ENCODE results near the gene CDH6.

The CDH6 gene

GRCh38 chr5:31346896-31347551, 153.5 kb downstream of the CDH6 start:
- Histone ChIP-seq H3K9me3 (no peaks in the 10 kb centered on the region), H3K4me3 (ENCODE audit: low read depth in 1 of 2, low read length in 1 of 2) (no peak overlapping the region), H3K27ac (no peak overlapping the region), H3K36me3 (no peaks in the 10 kb centered on the region), H3K27me3 (no peaks in the 10 kb centered on the region), H3K4me1 (ENCODE audit: control insufficient read depth in 1 of 2, insufficient read depth in 1 of 2, low read depth in 1 of 2, low read length in 1 of 2) (no peaks in the 10 kb centered on the region)
- TF ChIP-seq, protein P1, sequence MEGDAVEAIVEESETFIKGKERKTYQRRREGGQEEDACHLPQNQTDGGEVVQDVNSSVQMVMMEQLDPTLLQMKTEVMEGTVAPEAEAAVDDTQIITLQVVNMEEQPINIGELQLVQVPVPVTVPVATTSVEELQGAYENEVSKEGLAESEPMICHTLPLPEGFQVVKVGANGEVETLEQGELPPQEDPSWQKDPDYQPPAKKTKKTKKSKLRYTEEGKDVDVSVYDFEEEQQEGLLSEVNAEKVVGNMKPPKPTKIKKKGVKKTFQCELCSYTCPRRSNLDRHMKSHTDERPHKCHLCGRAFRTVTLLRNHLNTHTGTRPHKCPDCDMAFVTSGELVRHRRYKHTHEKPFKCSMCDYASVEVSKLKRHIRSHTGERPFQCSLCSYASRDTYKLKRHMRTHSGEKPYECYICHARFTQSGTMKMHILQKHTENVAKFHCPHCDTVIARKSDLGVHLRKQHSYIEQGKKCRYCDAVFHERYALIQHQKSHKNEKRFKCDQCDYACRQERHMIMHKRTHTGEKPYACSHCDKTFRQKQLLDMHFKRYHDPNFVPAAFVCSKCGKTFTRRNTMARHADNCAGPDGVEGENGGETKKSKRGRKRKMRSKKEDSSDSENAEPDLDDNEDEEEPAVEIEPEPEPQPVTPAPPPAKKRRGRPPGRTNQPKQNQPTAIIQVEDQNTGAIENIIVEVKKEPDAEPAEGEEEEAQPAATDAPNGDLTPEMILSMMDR (IDR thresholded peaks at IDR 0.05), result no peak

DNA sequence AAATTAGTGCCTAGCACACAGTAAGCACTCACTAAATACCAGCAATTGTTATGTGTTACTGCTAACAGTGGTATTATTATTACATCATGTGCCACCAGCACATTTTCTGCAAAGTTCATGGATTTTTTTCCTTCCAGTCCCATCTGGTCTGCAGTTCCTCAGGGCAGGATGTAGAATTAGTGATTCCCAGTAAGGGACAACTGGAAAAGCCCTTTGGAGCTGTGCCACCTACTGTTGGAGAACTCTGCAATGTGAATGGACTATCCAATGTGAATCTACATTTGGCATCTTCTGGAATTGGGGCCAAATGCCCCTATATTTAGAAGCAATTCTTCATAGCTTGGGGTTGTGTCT, 154.0 kb downstream of the CDH6 start:
- Histone ChIP-seq H3K36me3 (no peaks in the 10 kb centered on the region), H3K27ac (no peak overlapping the region), H3K9me3 (no peaks in the 10 kb centered on the region), H3K27me3 (no peaks in the 10 kb centered on the region), H3K4me1 (ENCODE audit: control insufficient read depth in 1 of 2, insufficient read depth in 1 of 2, low read depth in 1 of 2, low read length in 1 of 2) (no peaks in the 10 kb centered on the region), H3K4me3 (ENCODE audit: low read depth in 1 of 2, low read length in 1 of 2) (no peak overlapping the region)
- TF ChIP-seq, protein P1 (IDR thresholded peaks at IDR 0.05), result no peak

- Histone ChIP-seq H3K4me1 (ENCODE audit: control insufficient read depth in 1 of 2, insufficient read depth in 1 of 2, low read depth in 1 of 2, low read length in 1 of 2) (no peaks in the 10 kb centered on the region), H3K27ac (no peak overlapping the region), H3K4me3 (ENCODE audit: low read depth in 1 of 2, low read length in 1 of 2) (no peak overlapping the region), H3K27me3 (no peaks in the 10 kb centered on the region), H3K36me3 (no peaks in the 10 kb centered on the region), H3K9me3 (no peaks in the 10 kb centered on the region)
- TF ChIP-seq, protein P1 (IDR thresholded peaks at IDR 0.05), result no peak
Observed at GRCh38 chr5:31350395-31350794, 156.9 kb downstream of the CDH6 start.

DNA sequence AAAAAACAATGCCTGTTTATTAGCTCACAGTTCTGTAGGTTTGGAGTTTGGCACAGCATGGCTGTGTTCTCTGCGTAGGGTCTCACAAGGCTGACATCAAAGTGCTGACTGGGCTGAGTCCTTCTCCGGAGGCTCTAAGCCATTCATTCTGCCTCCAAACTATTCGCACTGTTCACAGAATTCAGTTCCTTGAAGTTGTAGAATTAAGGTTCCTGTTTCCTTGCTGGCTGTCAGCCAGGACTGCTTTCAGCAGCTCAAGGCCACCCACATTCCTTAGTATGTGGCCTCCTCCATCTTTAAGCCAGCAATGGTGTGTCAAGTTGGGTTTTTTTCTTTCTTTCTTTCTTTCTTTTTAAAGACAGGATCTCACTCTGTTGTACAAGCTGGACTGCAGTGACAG, 161.9 kb downstream of the CDH6 start:
- H3K9me3 ChIP-seq, result no peaks in the 10 kb centered on the region
- H3K4me1 ChIP-seq (ENCODE audit: control insufficient read depth in 1 of 2, insufficient read depth in 1 of 2, low read depth in 1 of 2, low read length in 1 of 2), result no peaks in the 10 kb centered on the region
- TF ChIP-seq, protein P1 (IDR thresholded peaks at IDR 0.05), result no peak
- no peak overlapping the region for H3K4me3 ChIP-seq (ENCODE audit: low read depth in 1 of 2, low read length in 1 of 2)
- H3K27ac ChIP-seq, result no peak overlapping the region
- H3K27me3 ChIP-seq, result no peaks in the 10 kb centered on the region
- H3K36me3 ChIP-seq, result no peaks in the 10 kb centered on the region

DNA sequence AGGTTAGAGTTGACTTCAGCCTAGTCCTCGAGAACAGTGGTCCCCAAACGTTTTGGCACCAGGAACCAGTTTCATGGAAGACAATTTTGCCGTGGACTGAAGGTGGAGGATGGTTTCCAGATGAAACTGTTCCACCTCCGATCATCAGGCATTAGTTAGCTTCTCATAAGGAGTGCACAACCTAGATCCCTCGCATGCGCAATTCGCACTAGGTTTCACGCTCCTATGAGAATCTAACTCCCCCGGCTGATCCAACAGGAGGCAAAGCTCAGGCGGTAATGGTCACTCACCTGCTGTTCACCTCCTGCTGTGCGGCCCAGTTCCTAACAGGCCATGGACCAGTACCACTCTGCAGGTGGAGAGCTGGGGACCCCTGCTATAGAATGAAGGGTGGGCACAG, 163.6 kb downstream of the CDH6 start:
- TF ChIP-seq, protein P1 (IDR thresholded peaks at IDR 0.05), result no peak
- Histone ChIP-seq H3K36me3 (no peaks in the 10 kb centered on the region), H3K4me1 (ENCODE audit: control insufficient read depth in 1 of 2, insufficient read depth in 1 of 2, low read depth in 1 of 2, low read length in 1 of 2) (no peaks in the 10 kb centered on the region), H3K9me3 (no peaks in the 10 kb centered on the region), H3K27me3 (no peaks in the 10 kb centered on the region), H3K27ac (no peak overlapping the region), H3K4me3 (ENCODE audit: low read depth in 1 of 2, low read length in 1 of 2) (no peak overlapping the region)

- Histone ChIP-seq H3K9me3 (no peaks in the 10 kb centered on the region), H3K36me3 (no peaks in the 10 kb centered on the region), H3K27me3 (no peaks in the 10 kb centered on the region), H3K4me1 (ENCODE audit: control insufficient read depth in 1 of 2, insufficient read depth in 1 of 2, low read depth in 1 of 2, low read length in 1 of 2) (no peaks in the 10 kb centered on the region), H3K27ac (no peak overlapping the region), H3K4me3 (ENCODE audit: low read depth in 1 of 2, low read length in 1 of 2) (no peak overlapping the region)
- TF ChIP-seq, protein P1 (IDR thresholded peaks at IDR 0.05), result no peak
Observed at GRCh38 chr5:31359839-31360238, 166.4 kb downstream of the CDH6 start.

Data from neutrophil (primary cell).